Karpas-422 (cell line): ENCODE measurements around the gene DVL2. TPM values are rescaled to one million over a fixed set of nuclear protein-coding genes. Genes with fewer than 3 reads are reported as not detected.

Source experiments
- DNase-seq: peaks from one replicate; pipeline ENCODE4 v3.0.0-alpha.2; 2015
- H2AFZ ChIP-seq: fragments of 200-600 bp; sonication (generic); 2 replicates; pipeline ENCODE4 v1.6.1; 2014; ENCODE audit warnings: antibody characterized with exemption, low read length, mixed read lengths
- H3K27ac ChIP-seq: fragments of 200-600 bp; sonication (generic); 2 replicates; pipeline ENCODE4 v1.5.1; 2014; ENCODE audit warnings: mild to moderate bottlenecking, low read length, moderate library complexity
- H3K27me3 ChIP-seq: fragments of 200-600 bp; sonication (generic); 2 replicates; pipeline ENCODE4 v1.6.1; 2014; ENCODE audit warnings: low read length, mixed read lengths
- H3K36me3 ChIP-seq: fragments of 200-600 bp; sonication (generic); 2 replicates; pipeline ENCODE4 v1.6.1; 2014; ENCODE audit warnings: low read length, mixed read lengths; ENCODE audit not compliant: insufficient read depth
- H3K4me1 ChIP-seq: fragments of 200-600 bp; sonication (generic); 2 replicates; pipeline ENCODE4 v1.6.1; 2014; ENCODE audit warnings: mild to moderate bottlenecking, low read length, mixed read lengths
- H3K4me2 ChIP-seq: fragments of 200-600 bp; sonication (generic); 2 replicates; pipeline ENCODE4 v1.6.1; 2014; ENCODE audit warnings: low read length, low read depth, mild to moderate bottlenecking; ENCODE audit not compliant: poor library complexity, severe bottlenecking
- H3K4me3 ChIP-seq: fragments of 200-600 bp; sonication (generic); 2 replicates; pipeline ENCODE4 v1.5.1; 2014; ENCODE audit warnings: mild to moderate bottlenecking, antibody characterized with exemption, low read length, mixed read lengths
- H3K79me2 ChIP-seq: fragments of 200-600 bp; sonication (generic); 2 replicates; pipeline ENCODE4 v1.6.1; 2014; ENCODE audit warnings: mild to moderate bottlenecking, low read length, mixed read lengths
- H3K9ac ChIP-seq: fragments of 200-600 bp; sonication (generic); 2 replicates; pipeline ENCODE4 v1.6.0; 2014; ENCODE audit warnings: low read length
- H3K9me2 ChIP-seq: fragments of 200-600 bp; sonication (generic), shearing (Covaris generic); replicated peaks from 2 replicates; pipeline ENCODE4 v1.6.0; 2014; ENCODE audit warnings: mild to moderate bottlenecking, low read length, moderate library complexity; ENCODE audit not compliant: insufficient read depth
- H3K9me3 ChIP-seq: fragments of 300-700, 200-600 bp; sonication (generic); 2 replicates; pipeline ENCODE4 v1.6.1; 2014; ENCODE audit warnings: low read length, mixed read lengths
- H4K20me1 ChIP-seq: fragments of 200-600 bp; sonication (generic); 2 replicates; pipeline ENCODE4 v1.6.1; 2014; ENCODE audit warnings: mild to moderate bottlenecking, antibody characterized with exemption, low read length, low read depth; ENCODE audit not compliant: insufficient read depth
- total RNA-seq: library from RNA; depleted of rRNA; stranded (reverse); fragments of >200 nt; shearing (Covaris generic); gene quantifications from 2 replicates; pipeline ENCODE4 v1.2.3, GENCODE V29; 2014; ENCODE audit warnings: low replicate concordance; rRNA removed

DVL2 gene
- total RNA-seq, result 75.2 and 117 TPM in 2 replicates

GRCh38 chr17:7234083-7234951 lies at the start of gene DVL2:
TSS of gene DVL2 (minus strand) at chr17:7234517. CDS start at chr17:7234262, 255 bp downstream.
- H3K79me2 ChIP-seq, result peaks cover 67% of the 10 kb centered on the region
- H3K9ac ChIP-seq, result peak within 1 kb of the TSS; percentile 99
- peak; percentile 98 for DNase-seq
- peaks cover 17% of the 10 kb centered on the region; the same call in 1 of the 2 replicates for H4K20me1 ChIP-seq
- peak within 1 kb of the TSS; percentile 69 for H3K27ac ChIP-seq
- no peaks in the 10 kb centered on the region for H3K9me2 ChIP-seq
- no peaks in the 10 kb centered on the region for H3K9me3 ChIP-seq
- no peaks in the 10 kb centered on the region for H3K27me3 ChIP-seq
- H2AFZ ChIP-seq, result peak within 1 kb of the TSS; percentile 65; the same call in 1 of the 2 replicates
- peak within 1 kb of the TSS; percentile 99 for H3K4me3 ChIP-seq
- H3K4me1 ChIP-seq, result peaks cover 49% of the 10 kb centered on the region
- peak within 1 kb of the TSS; percentile 98 for H3K4me2 ChIP-seq
- peaks cover 26% of the 10 kb centered on the region; the same call in 1 of the 2 replicates for H3K36me3 ChIP-seq

GRCh38 chr17:7283471-7284216 lies 49.3 kb upstream of the DVL2 start:
- no peaks in the 10 kb centered on the region for H3K9me3 ChIP-seq
- no peak overlapping the region for H2AFZ ChIP-seq
- H4K20me1 ChIP-seq, result no peaks in the 10 kb centered on the region
- no peak overlapping the region for H3K4me2 ChIP-seq
- no peak overlapping the region for H3K4me3 ChIP-seq
- H3K9me2 ChIP-seq, result no peaks in the 10 kb centered on the region
- no peak for DNase-seq
- no peaks in the 10 kb centered on the region for H3K36me3 ChIP-seq
- H3K27me3 ChIP-seq, result no peaks in the 10 kb centered on the region
- H3K79me2 ChIP-seq, result no peaks in the 10 kb centered on the region
- H3K27ac ChIP-seq, result no peak overlapping the region
- H3K9ac ChIP-seq, result no peak overlapping the region
- H3K4me1 ChIP-seq, result peaks cover 28% of the 10 kb centered on the region

GRCh38 chr17:7282752-7283321 lies 48.5 kb upstream of the DVL2 start:
- no peak overlapping the region for H3K4me3 ChIP-seq
- H3K9me3 ChIP-seq, result no peaks in the 10 kb centered on the region
- H2AFZ ChIP-seq, result no peak overlapping the region
- peak; percentile 57 for DNase-seq
- H3K27ac ChIP-seq, result no peak overlapping the region
- no peaks in the 10 kb centered on the region for H3K27me3 ChIP-seq
- no peaks in the 10 kb centered on the region for H3K79me2 ChIP-seq
- peaks cover 28% of the 10 kb centered on the region for H3K4me1 ChIP-seq
- H3K36me3 ChIP-seq, result no peaks in the 10 kb centered on the region
- H4K20me1 ChIP-seq, result no peaks in the 10 kb centered on the region
- no peak overlapping the region for H3K9ac ChIP-seq
- H3K4me2 ChIP-seq, result no peak overlapping the region
- H3K9me2 ChIP-seq, result no peaks in the 10 kb centered on the region

GRCh38 chr17:7281953-7282751 lies 47.8 kb upstream of the DVL2 start:
- no peaks in the 10 kb centered on the region for H3K9me3 ChIP-seq
- H3K27me3 ChIP-seq, result no peaks in the 10 kb centered on the region
- H3K4me3 ChIP-seq, result peak overlapping the region; percentile 61; the same call in 1 of the 2 replicates
- H3K4me1 ChIP-seq, result peaks cover 28% of the 10 kb centered on the region
- no peaks in the 10 kb centered on the region for H3K79me2 ChIP-seq
- H4K20me1 ChIP-seq, result no peaks in the 10 kb centered on the region
- no peak for DNase-seq
- no peaks in the 10 kb centered on the region for H3K9me2 ChIP-seq
- H3K9ac ChIP-seq, result peak overlapping the region; percentile 45; the same call in 1 of the 2 replicates
- H3K4me2 ChIP-seq, result peak overlapping the region; percentile 76
- no peaks in the 10 kb centered on the region for H3K36me3 ChIP-seq
- H2AFZ ChIP-seq, result no peak overlapping the region
- H3K27ac ChIP-seq, result no peak overlapping the region

GRCh38 chr17:7281074-7281952 lies 47.0 kb upstream of the DVL2 start, which contains the start of gene SLC2A4:
TSS of gene SLC2A4 (plus strand) at chr17:7281718. CDS start at chr17:7281935, 217 bp downstream.
- H2AFZ ChIP-seq, result peak within 1 kb of the TSS; percentile 47
- H3K27me3 ChIP-seq, result no peaks in the 10 kb centered on the region
- no peak within 1 kb of the TSS for H3K27ac ChIP-seq
- DNase-seq, result peak; percentile 98
- H3K9ac ChIP-seq, result peak within 1 kb of the TSS; percentile 53
- peaks cover 25% of the 10 kb centered on the region for H3K4me1 ChIP-seq
- H3K4me3 ChIP-seq, result peak within 1 kb of the TSS; percentile 61
- H4K20me1 ChIP-seq, result no peaks in the 10 kb centered on the region
- peak within 1 kb of the TSS; percentile 76 for H3K4me2 ChIP-seq
- no peaks in the 10 kb centered on the region for H3K9me2 ChIP-seq
- H3K9me3 ChIP-seq, result no peaks in the 10 kb centered on the region
- no peaks in the 10 kb centered on the region for H3K79me2 ChIP-seq
- no peaks in the 10 kb centered on the region for H3K36me3 ChIP-seq

- H3K36me3 ChIP-seq, result no peaks in the 10 kb centered on the region
- H3K9me2 ChIP-seq, result no peaks in the 10 kb centered on the region
- no peaks in the 10 kb centered on the region for H3K27me3 ChIP-seq
- no peaks in the 10 kb centered on the region for H4K20me1 ChIP-seq
- no peaks in the 10 kb centered on the region for H3K9me3 ChIP-seq
- peak overlapping the region; percentile 47 for H2AFZ ChIP-seq
- H3K4me1 ChIP-seq, result peaks cover 21% of the 10 kb centered on the region
- H3K27ac ChIP-seq, result no peak overlapping the region
- peak overlapping the region; percentile 76 for H3K4me2 ChIP-seq
- peak overlapping the region; percentile 61 for H3K4me3 ChIP-seq
- H3K79me2 ChIP-seq, result no peaks in the 10 kb centered on the region
- peak overlapping the region; percentile 53 for H3K9ac ChIP-seq
- peak; percentile 95 for DNase-seq
These were observed 46.3 kb upstream of the DVL2 start for GRCh38 chr17:7280519-7281073.

- Histone ChIP-seq H3K36me3 (no peaks in the 10 kb centered on the region), H3K4me1 (peaks cover 21% of the 10 kb centered on the region), H3K9ac (no peak overlapping the region), H4K20me1 (no peaks in the 10 kb centered on the region), H3K27ac (no peak overlapping the region), H3K79me2 (no peaks in the 10 kb centered on the region), H3K4me3 (no peak overlapping the region), H3K4me2 (no peak overlapping the region), H3K27me3 (no peaks in the 10 kb centered on the region), H2AFZ (no peak overlapping the region), H3K9me3 (no peaks in the 10 kb centered on the region), H3K9me2 (no peaks in the 10 kb centered on the region)
- no peak for DNase-seq
These were observed 45.1 kb upstream of the DVL2 start for GRCh38 chr17:7279448-7279847.
